ENCODE data around the gene MEGF9.

The MEGF9 gene

GRCh38 chr9:120652934-120653333, 61.3 kb downstream of the MEGF9 start:
- no peak overlapping the region for H3K4me3 ChIP-seq (ENCODE audit: low read depth, low read length)
- DNase-seq = no peak
- TF ChIP-seq CTCF (IDR thresholded peaks at IDR 0.05; ENCODE audit: low read depth, low read length, missing control alignments) = no peak
- no peaks in the 10 kb centered on the region for H3K27me3 ChIP-seq (replicated peaks)
- in situ Hi-C loops (cut with HindIII; ENCODE audit: low pct_ligation_motif_present, low sequenced_read_pairs) = no loop called here
- no peak overlapping the region for H3K27ac ChIP-seq
- no peaks in the 10 kb centered on the region for H3K36me3 ChIP-seq (replicated peaks)

- in situ Hi-C loops (cut with HindIII; ENCODE audit: low pct_ligation_motif_present, low sequenced_read_pairs) = no loop called here
- no peak for DNase-seq
- TF ChIP-seq CTCF (IDR thresholded peaks at IDR 0.05; ENCODE audit: low read depth, low read length, missing control alignments) = no peak
- Histone ChIP-seq H3K27me3 (replicated peaks) (no peaks in the 10 kb centered on the region), H3K27ac (no peak overlapping the region), H3K4me3 (ENCODE audit: low read depth, low read length) (no peak overlapping the region), H3K36me3 (replicated peaks) (no peaks in the 10 kb centered on the region)
Measured at GRCh38 chr9:120650352-120650751, 63.9 kb downstream of the MEGF9 start.

GRCh38 chr9:120648581-120649197, 65.6 kb downstream of the MEGF9 start:
- Histone ChIP-seq H3K36me3 (replicated peaks) (no peaks in the 10 kb centered on the region), H3K27me3 (replicated peaks) (no peaks in the 10 kb centered on the region), H3K27ac (no peak overlapping the region), H3K4me3 (ENCODE audit: low read depth, low read length) (no peak overlapping the region)
- TF ChIP-seq CTCF (IDR thresholded peaks at IDR 0.05; ENCODE audit: low read depth, low read length, missing control alignments) = no peak
- DNase-seq = no peak
- in situ Hi-C loops (cut with HindIII; ENCODE audit: low pct_ligation_motif_present, low sequenced_read_pairs) = no loop called here

GRCh38 chr9:120646948-120647347, 67.3 kb downstream of the MEGF9 start:
- no peak for DNase-seq
- Histone ChIP-seq H3K4me3 (ENCODE audit: low read depth, low read length) (no peak overlapping the region), H3K36me3 (replicated peaks) (no peaks in the 10 kb centered on the region), H3K27ac (no peak overlapping the region), H3K27me3 (replicated peaks) (no peaks in the 10 kb centered on the region)
- TF ChIP-seq CTCF (IDR thresholded peaks at IDR 0.05; ENCODE audit: low read depth, low read length, missing control alignments) = no peak
- in situ Hi-C loops (cut with HindIII; ENCODE audit: low pct_ligation_motif_present, low sequenced_read_pairs) = no loop called here

- Histone ChIP-seq H3K4me3 (ENCODE audit: low read depth, low read length) (no peak overlapping the region), H3K36me3 (replicated peaks) (no peaks in the 10 kb centered on the region), H3K27me3 (replicated peaks) (no peaks in the 10 kb centered on the region), H3K27ac (no peak overlapping the region)
- TF ChIP-seq CTCF (IDR thresholded peaks at IDR 0.05; ENCODE audit: low read depth, low read length, missing control alignments) = no peak
- DNase-seq = no peak
- in situ Hi-C loops (cut with HindIII; ENCODE audit: low pct_ligation_motif_present, low sequenced_read_pairs) = no loop called here
Measured at GRCh38 chr9:120645760-120646159, 68.5 kb downstream of the MEGF9 start.

GRCh38 chr9:120643061-120643460, 71.2 kb downstream of the MEGF9 start:
- no peak overlapping the region for H3K27ac ChIP-seq
- no peak overlapping the region for H3K4me3 ChIP-seq (ENCODE audit: low read depth, low read length)
- in situ Hi-C loops (cut with HindIII; ENCODE audit: low pct_ligation_motif_present, low sequenced_read_pairs) = no loop called here
- TF ChIP-seq CTCF (IDR thresholded peaks at IDR 0.05; ENCODE audit: low read depth, low read length, missing control alignments) = no peak
- no peak for DNase-seq
- no peaks in the 10 kb centered on the region for H3K27me3 ChIP-seq (replicated peaks)
- H3K36me3 ChIP-seq (replicated peaks) = no peaks in the 10 kb centered on the region
